Small intestine (tissue), 7 donors: ENCODE measurements around the gene HSPB8. TPM values are rescaled to one million over a fixed set of nuclear protein-coding genes. Genes with fewer than 3 reads are reported as not detected.

Source experiments
- DNase-seq, 2 donors: peaks; one replicate each; pipeline versions ENCODE4 v3.0.0 to v3.0.0-alpha.2; 2013
- FAIRE-seq: peaks from 2 replicates; lab custom pipeline; 2012; peaks lifted over from hg19 to GRCh38; lab: Jason Lieb, UNC
- H3K27ac ChIP-seq, 3 donors: one replicate each; pipeline ENCODE4 v1.5.1; 2013; ENCODE audit warnings: low read length in 2 of 3, mild to moderate bottlenecking in 2 of 3, control low read depth in 1 of 3, inconsistent platforms in 1 of 3, low read depth in 1 of 3, moderate library complexity in 1 of 3
- H3K27me3 ChIP-seq, 3 donors: one replicate each; pipeline ENCODE4 v1.6.1; 2013; ENCODE audit warnings: low read length in 3 of 3, inconsistent platforms in 1 of 3; ENCODE audit not compliant: control insufficient read depth in 3 of 3, insufficient read depth in 3 of 3
- H3K36me3 ChIP-seq, 3 donors: one replicate each; pipeline ENCODE4 v1.6.1; 2013; ENCODE audit warnings: low read length in 3 of 3, inconsistent platforms in 1 of 3, low read depth in 1 of 3, mild to moderate bottlenecking in 1 of 3, moderate library complexity in 1 of 3; ENCODE audit not compliant: control insufficient read depth in 3 of 3, insufficient read depth in 2 of 3
- H3K4me1 ChIP-seq, 3 donors: one replicate each; pipeline ENCODE4 v1.6.1; 2013; ENCODE audit warnings: low read length in 2 of 3, inconsistent platforms in 1 of 3, low read depth in 1 of 3, mild to moderate bottlenecking in 1 of 3, moderate library complexity in 1 of 3; ENCODE audit not compliant: control insufficient read depth in 3 of 3, insufficient read depth in 2 of 3
- H3K4me3 ChIP-seq, 3 donors: one replicate each; pipeline ENCODE4 v1.5.1; 2013; ENCODE audit warnings: low read length in 3 of 3, control low read depth in 1 of 3, inconsistent platforms in 1 of 3, low read depth in 1 of 3, mild to moderate bottlenecking in 1 of 3, moderate library complexity in 1 of 3
- H3K9me3 ChIP-seq, 2 donors: one replicate each; pipeline ENCODE4 v1.6.1; 2013; ENCODE audit warnings: low read depth in 1 of 2, low read length in 1 of 2; ENCODE audit not compliant: control insufficient read depth in 2 of 2, insufficient read depth in 1 of 2
- WGBS, 3 donors: extraction: QIAGEN DNeasy Blood & Tissue Kit; methylation state at CpG; one replicate each; pipeline ENCODE4 v1.1.7; 2013; 5-methylcytosine and 5-hydroxymethylcytosine counted together
- polyA plus RNA-seq, 4 donors: library from polyadenylated mRNA; stranded (reverse) in 3 of 4; unstranded in 1 of 4; fragments of 200-250 nt in 3 of 4; fragments of 120-200 nt in 1 of 4; gene quantifications; one replicate each; pipeline versions ENCODE4 v1.2.1 to v1.2.3, GENCODE V29; 2013
- donor health status: healthy with polysubstance abuse.
- donor health status: control.
- donor health status: control.
- donor health status: Bipolar disorder and iron deficiency.
- donor health status: healthy.

HSPB8 gene
- polyA plus RNA-seq, 4 donors: 1.0 to 12.9 (median 4.0) TPM

GRCh38 chr12:119182701-119183493 is 4.2 kb downstream of the HSPB8 start:
- no peaks in the 10 kb centered on the region for H3K9me3 ChIP-seq
- H3K36me3 ChIP-seq: no peaks in the 10 kb centered on the region
- no peaks in the 10 kb centered on the region for H3K4me1 ChIP-seq
- no peak overlapping the region for H3K4me3 ChIP-seq
- peaks cover 0 to 13% (median 0%) of the 10 kb centered on the region in 3 donors for H3K27me3 ChIP-seq
- WGBS, 3 donors: 66 to 71% (median 70%) methylated on average over 5 of the region's 5 CpGs
- no peak overlapping the region for H3K27ac ChIP-seq
- DNase-seq: no peak
- no peak for FAIRE-seq

- Histone ChIP-seq H3K27ac (no peak overlapping the region), H3K27me3 (peaks cover 0 to 6% (median 0%) of the 10 kb centered on the region in 3 donors), H3K36me3 (no peaks in the 10 kb centered on the region), H3K4me1 (no peaks in the 10 kb centered on the region), H3K9me3 (no peaks in the 10 kb centered on the region), H3K4me3 (no peak overlapping the region)
- DNase-seq (no peak), FAIRE-seq (no peak)
- 78 to 86% (median 80%) methylated on average over 9 of the region's 9 CpGs for WGBS, 3 donors
Measured at GRCh38 chr12:119183942-119184695, 5.4 kb downstream of the HSPB8 start.

GRCh38 chr12:119195256-119195655 is 16.5 kb downstream of the HSPB8 start:
- no peaks in the 10 kb centered on the region for H3K36me3 ChIP-seq
- WGBS, 3 donors: 87 to 94% (median 92%) methylated on average over 16 of the region's 16 CpGs
- no peak overlapping the region for H3K4me3 ChIP-seq
- no peaks in the 10 kb centered on the region for H3K27me3 ChIP-seq
- no peak overlapping the region for H3K27ac ChIP-seq
- DNase-seq: no peak
- no peak for FAIRE-seq
- H3K4me1 ChIP-seq: no peaks in the 10 kb centered on the region
- H3K9me3 ChIP-seq: no peaks in the 10 kb centered on the region

GRCh38 chr12:119198440-119198839 is 19.7 kb downstream of the HSPB8 start:
- DNase-seq (no peak), FAIRE-seq (no peak)
- H3K27me3 ChIP-seq: no peaks in the 10 kb centered on the region
- no peaks in the 10 kb centered on the region for H3K36me3 ChIP-seq
- no peaks in the 10 kb centered on the region for H3K9me3 ChIP-seq
- H3K4me1 ChIP-seq: no peaks in the 10 kb centered on the region
- 92 to 98% (median 96%) methylated on average over 2 of the region's 2 CpGs for WGBS, 3 donors
- H3K27ac ChIP-seq: no peak overlapping the region
- H3K4me3 ChIP-seq: no peak overlapping the region

GRCh38 chr12:119200601-119201000 is 21.9 kb downstream of the HSPB8 start:
- DNase-seq (no peak), FAIRE-seq (no peak)
- WGBS, 3 donors: 89 to 92% (median 90%) methylated on average over 4 of the region's 4 CpGs
- Histone ChIP-seq H3K4me3 (no peak overlapping the region), H3K4me1 (no peaks in the 10 kb centered on the region), H3K9me3 (no peaks in the 10 kb centered on the region), H3K36me3 (no peaks in the 10 kb centered on the region), H3K27me3 (no peaks in the 10 kb centered on the region), H3K27ac (no peak overlapping the region)

GRCh38 chr12:119201789-119202543 is 23.2 kb downstream of the HSPB8 start:
- no peak for FAIRE-seq
- no peaks in the 10 kb centered on the region for H3K36me3 ChIP-seq
- H3K27ac ChIP-seq: no peak overlapping the region
- no peak for DNase-seq
- no peaks in the 10 kb centered on the region for H3K4me1 ChIP-seq
- H3K27me3 ChIP-seq: no peaks in the 10 kb centered on the region
- H3K4me3 ChIP-seq: no peak overlapping the region
- 68 to 79% (median 68%) methylated on average over 9 of the region's 9 CpGs for WGBS, 3 donors
- H3K9me3 ChIP-seq: no peaks in the 10 kb centered on the region

- FAIRE-seq: no peak
Measured at GRCh38 chr12:119202544-119202943, 23.8 kb downstream of the HSPB8 start.

GRCh38 chr12:119204131-119204530 is 25.4 kb downstream of the HSPB8 start:
- Histone ChIP-seq H3K36me3 (no peaks in the 10 kb centered on the region), H3K4me3 (no peak overlapping the region), H3K27me3 (no peaks in the 10 kb centered on the region), H3K4me1 (no peaks in the 10 kb centered on the region), H3K9me3 (no peaks in the 10 kb centered on the region), H3K27ac (no peak overlapping the region)
- DNase-seq: no peak
- WGBS, 3 donors: 18 to 23% (median 21%) methylated on average over 2 of the region's 2 CpGs
- no peak for FAIRE-seq

More at GRCh38 chr12:119202544-119202943, 23.8 kb downstream of the HSPB8 start:
- no peaks in the 10 kb centered on the region for H3K27me3 ChIP-seq
- no peaks in the 10 kb centered on the region for H3K9me3 ChIP-seq
- H3K4me1 ChIP-seq: no peaks in the 10 kb centered on the region
- H3K36me3 ChIP-seq: no peaks in the 10 kb centered on the region
- no peak overlapping the region for H3K27ac ChIP-seq
- H3K4me3 ChIP-seq: no peak overlapping the region
- DNase-seq: no peak
- WGBS, 3 donors: 17 to 39% (median 24%) methylated on average over 2 of the region's 2 CpGs
